Smooth muscle cell (in vitro differentiated cells): ENCODE data around the gene RABGAP1. TPM values are rescaled to one million over a fixed set of nuclear protein-coding genes. Genes with fewer than 3 reads are reported as not detected.

Source experiments
- DNase-seq: peaks from one replicate; lab custom pipeline; 2025; ENCODE audit not compliant: unreplicated experiment; lab: John Stamatoyannopoulos, UW
- H2AFZ ChIP-seq: fragments of 200-600 bp; sonication (generic); 2 replicates; pipeline ENCODE4 v1.6.0; 2016; ENCODE audit warnings: antibody characterized with exemption, low read depth, mild to moderate bottlenecking
- H3F3A ChIP-seq: fragments of 200-600 bp; sonication (generic); 2 replicates; pipeline ENCODE4 v1.6.0; 2017; ENCODE audit warnings: antibody characterized with exemption, low read depth
- H3K27ac ChIP-seq: fragments of 200-600 bp; sonication (generic); 2 replicates; pipeline ENCODE4 v1.5.1; 2016; ENCODE audit warnings: low read depth, mild to moderate bottlenecking
- H3K27me3 ChIP-seq: fragments of 200-600 bp; sonication (generic); 2 replicates; pipeline ENCODE4 v1.6.1; 2016; ENCODE audit warnings: low read depth, mild to moderate bottlenecking
- H3K36me3 ChIP-seq: fragments of 200-600 bp; sonication (generic); 2 replicates; pipeline ENCODE4 v1.5.1; 2016; ENCODE audit warnings: low read depth
- H3K4me1 ChIP-seq: fragments of 200-600 bp; sonication (generic); 2 replicates; pipeline ENCODE4 v1.5.1; 2016; ENCODE audit warnings: low read depth
- H3K4me2 ChIP-seq: fragments of 200-600 bp; sonication (generic); 2 replicates; pipeline ENCODE4 v1.6.0; 2016; ENCODE audit warnings: mild to moderate bottlenecking
- H3K4me3 ChIP-seq: fragments of 200-600 bp; sonication (generic); 2 replicates; pipeline ENCODE4 v1.5.1; 2016; ENCODE audit warnings: mild to moderate bottlenecking
- H3K79me2 ChIP-seq: fragments of 200-600 bp; sonication (generic); 2 replicates; pipeline ENCODE4 v1.6.0; 2016; ENCODE audit warnings: low read depth, mild to moderate bottlenecking
- H3K9ac ChIP-seq: fragments of 200-600 bp; sonication (generic); 2 replicates; pipeline ENCODE4 v1.6.0; 2016; ENCODE audit warnings: low read depth
- H3K9me3 ChIP-seq: fragments of 200-600 bp; sonication (generic); replicated peaks from 2 replicates; pipeline ENCODE4 v1.5.1; 2016; ENCODE audit warnings: low read depth
- H4K20me1 ChIP-seq: fragments of 200-600 bp; sonication (generic); 2 replicates; pipeline ENCODE4 v1.6.0; 2016; ENCODE audit warnings: low read depth
- WGBS: methylation state at CpG from one replicate; pipeline ENCODE4 v1.1.7; 2016; ENCODE audit warnings: low lambda C conversion rate; 5-methylcytosine and 5-hydroxymethylcytosine counted together
- polyA plus RNA-seq: library from polyadenylated mRNA; unstranded; fragments of >200 nt; fragmentation: Nextera tagmentation; extraction: Ambion mirVana; gene quantifications from 2 replicates; pipeline ENCODE4 v1.2.1, GENCODE V29; 2016
- total RNA-seq: library from RNA; depleted of rRNA; stranded (reverse); fragments of >200 nt; gene quantifications from 2 replicates; pipeline ENCODE4 v1.2.3, GENCODE V29; 2014
- TF ChIP-seq, protein P1 (sequence below): fragments of 200-600 bp; sonication (generic); IDR thresholded peaks from 2 replicates; pipeline ENCODE4 v1.5.1; 2017; ENCODE audit warnings: borderline replicate concordance, mild to moderate bottlenecking, antibody characterized with exemption; ENCODE audit not compliant: insufficient read depth, poor library complexity, severe bottlenecking

The RABGAP1 gene
- total and polyA plus RNA-seq, 2 experiments from 2014 or later = 13.5 to 31.8 TPM

DNA sequence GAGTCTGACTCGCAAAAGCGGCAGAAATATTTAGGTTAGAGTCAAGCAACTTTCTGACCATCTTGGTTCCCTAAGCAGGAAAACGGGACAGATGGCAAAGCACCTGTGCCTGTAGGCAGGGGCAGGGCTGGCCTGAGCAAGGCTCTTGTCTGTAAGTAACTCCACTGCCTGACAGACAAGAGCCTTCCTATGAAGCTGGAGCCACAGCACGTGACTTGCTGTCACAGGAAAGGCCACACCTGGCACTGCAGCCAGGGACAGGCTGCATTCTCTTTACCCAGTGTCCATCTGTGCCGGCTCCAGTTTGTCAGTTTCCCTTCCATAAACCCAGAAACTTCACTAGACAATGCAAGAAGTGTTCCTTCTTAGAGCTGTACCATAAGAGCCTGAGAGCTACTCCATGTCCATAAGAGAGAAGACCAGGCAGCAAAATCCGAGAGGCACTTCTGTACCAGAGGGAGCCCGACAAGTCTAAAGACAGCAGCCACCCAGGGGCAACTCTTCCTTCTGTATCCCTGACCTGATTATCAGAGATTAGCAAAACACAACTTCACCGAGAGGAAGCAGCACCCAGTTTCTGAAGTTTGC is 170.7 kb downstream of the RABGAP1 start:
- no peaks in the 10 kb centered on the region for H3K79me2 ChIP-seq
- H3K27me3 ChIP-seq = no peaks in the 10 kb centered on the region
- no peak for DNase-seq
- 86% methylated on average over 8 of the region's 8 CpGs for WGBS
- no peaks in the 10 kb centered on the region for H3K4me1 ChIP-seq
- no peak overlapping the region for H3K4me3 ChIP-seq
- no peaks in the 10 kb centered on the region for H3K36me3 ChIP-seq
- H3K9ac ChIP-seq = no peak overlapping the region
- TF ChIP-seq, protein P1, sequence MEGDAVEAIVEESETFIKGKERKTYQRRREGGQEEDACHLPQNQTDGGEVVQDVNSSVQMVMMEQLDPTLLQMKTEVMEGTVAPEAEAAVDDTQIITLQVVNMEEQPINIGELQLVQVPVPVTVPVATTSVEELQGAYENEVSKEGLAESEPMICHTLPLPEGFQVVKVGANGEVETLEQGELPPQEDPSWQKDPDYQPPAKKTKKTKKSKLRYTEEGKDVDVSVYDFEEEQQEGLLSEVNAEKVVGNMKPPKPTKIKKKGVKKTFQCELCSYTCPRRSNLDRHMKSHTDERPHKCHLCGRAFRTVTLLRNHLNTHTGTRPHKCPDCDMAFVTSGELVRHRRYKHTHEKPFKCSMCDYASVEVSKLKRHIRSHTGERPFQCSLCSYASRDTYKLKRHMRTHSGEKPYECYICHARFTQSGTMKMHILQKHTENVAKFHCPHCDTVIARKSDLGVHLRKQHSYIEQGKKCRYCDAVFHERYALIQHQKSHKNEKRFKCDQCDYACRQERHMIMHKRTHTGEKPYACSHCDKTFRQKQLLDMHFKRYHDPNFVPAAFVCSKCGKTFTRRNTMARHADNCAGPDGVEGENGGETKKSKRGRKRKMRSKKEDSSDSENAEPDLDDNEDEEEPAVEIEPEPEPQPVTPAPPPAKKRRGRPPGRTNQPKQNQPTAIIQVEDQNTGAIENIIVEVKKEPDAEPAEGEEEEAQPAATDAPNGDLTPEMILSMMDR = no peak
- no peak overlapping the region for H2AFZ ChIP-seq
- H4K20me1 ChIP-seq = no peaks in the 10 kb centered on the region
- no peak overlapping the region for H3K4me2 ChIP-seq
- no peaks in the 10 kb centered on the region for H3K9me3 ChIP-seq
- H3K27ac ChIP-seq = no peak overlapping the region
- H3F3A ChIP-seq = no peaks in the 10 kb centered on the region

DNA sequence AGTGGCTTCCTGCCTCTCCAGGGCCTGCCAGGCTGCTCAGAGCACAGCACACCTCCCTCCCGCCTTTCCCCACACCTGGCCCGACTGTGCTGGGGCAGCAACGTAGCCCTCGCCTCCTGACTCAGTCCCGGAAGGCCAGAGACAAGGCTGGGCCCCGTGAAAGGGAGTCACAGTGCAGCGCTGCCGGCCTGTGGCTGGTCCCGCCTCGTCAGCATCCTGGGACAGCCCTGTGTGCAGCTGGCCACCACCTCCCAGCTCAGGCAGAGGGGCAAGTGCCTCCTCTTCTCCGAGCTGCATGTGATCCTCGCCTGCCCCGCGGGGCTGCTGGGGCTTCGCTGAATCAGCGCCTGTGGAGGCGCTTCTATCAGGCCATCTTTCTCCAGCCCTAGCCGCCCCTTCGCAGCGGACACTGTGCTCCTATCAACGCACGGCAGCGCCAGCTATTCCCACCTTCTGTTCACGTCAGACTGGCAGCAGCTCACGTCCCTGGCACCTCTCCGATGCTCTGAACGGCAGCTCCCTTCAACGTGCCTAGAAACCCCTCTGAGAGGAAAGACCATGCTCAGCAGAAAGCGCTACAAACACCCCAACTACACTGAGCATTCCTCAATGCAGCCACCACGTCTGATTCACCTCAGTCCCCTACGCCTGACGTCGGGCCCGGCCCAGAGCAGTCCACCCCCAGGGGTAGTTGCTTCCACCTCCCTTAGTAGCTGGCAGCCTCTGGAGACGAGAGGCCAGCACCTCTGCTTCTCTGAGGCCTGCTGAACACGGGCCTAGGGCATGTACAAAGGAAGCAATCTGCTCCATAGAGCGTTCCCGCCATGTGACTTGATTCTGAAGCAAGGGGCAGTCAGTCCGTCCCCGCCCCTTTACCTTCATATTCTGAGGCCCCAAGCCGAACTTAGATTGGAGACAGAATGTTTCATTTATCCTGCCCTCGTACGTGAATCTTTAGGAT is 171.5 kb downstream of the RABGAP1 start:
- no peak for DNase-seq
- Histone ChIP-seq H3K9ac (no peak overlapping the region), H3K4me2 (no peak overlapping the region), H3K79me2 (no peaks in the 10 kb centered on the region), H3K9me3 (no peaks in the 10 kb centered on the region), H4K20me1 (no peaks in the 10 kb centered on the region), H3K27ac (no peak overlapping the region), H3K36me3 (no peaks in the 10 kb centered on the region), H3K4me3 (no peak overlapping the region), H3K27me3 (no peaks in the 10 kb centered on the region), H3F3A (no peaks in the 10 kb centered on the region), H3K4me1 (no peaks in the 10 kb centered on the region), H2AFZ (no peak overlapping the region)
- 87% methylated on average over 42 of the region's 43 CpGs for WGBS
- TF ChIP-seq, protein P1 = no peak

DNA sequence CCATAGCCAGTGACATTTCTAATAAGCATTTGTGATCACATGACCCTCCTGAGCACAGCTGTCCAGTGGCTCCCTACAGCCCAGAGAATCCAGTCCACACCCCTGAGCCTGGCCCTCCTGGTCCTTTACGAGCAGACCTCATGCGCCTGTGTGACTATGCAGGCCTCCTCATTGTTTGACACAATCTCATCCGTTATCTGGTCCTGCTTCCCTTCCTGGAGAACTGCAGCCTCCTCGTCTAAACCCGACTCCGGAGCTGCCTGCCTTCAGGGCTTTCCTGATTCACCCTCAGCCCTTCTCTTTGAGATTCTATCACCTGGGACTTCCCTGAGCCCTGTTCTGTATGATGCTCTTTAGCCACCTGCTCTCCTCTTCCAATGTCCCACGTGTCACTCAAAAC is 172.4 kb downstream of the RABGAP1 start:
- H3K79me2 ChIP-seq = no peaks in the 10 kb centered on the region
- H3K4me2 ChIP-seq = no peak overlapping the region
- no peak overlapping the region for H3K9ac ChIP-seq
- H3K36me3 ChIP-seq = no peaks in the 10 kb centered on the region
- 69% methylated on average over 7 of the region's 7 CpGs for WGBS
- H3F3A ChIP-seq = no peaks in the 10 kb centered on the region
- H3K4me1 ChIP-seq = no peaks in the 10 kb centered on the region
- TF ChIP-seq, protein P1 = no peak
- no peaks in the 10 kb centered on the region for H3K27me3 ChIP-seq
- H3K4me3 ChIP-seq = no peak overlapping the region
- no peak overlapping the region for H2AFZ ChIP-seq
- no peaks in the 10 kb centered on the region for H4K20me1 ChIP-seq
- H3K9me3 ChIP-seq = no peaks in the 10 kb centered on the region
- H3K27ac ChIP-seq = no peak overlapping the region
- DNase-seq = no peak
